LNCAP (cell line): Measurements from ENCODE around the gene KBTBD13.
A peak's percentile ranks its signal among the peaks of the same experiment; 100 is the strongest.

Source experiments
- CTCF ChIP-seq: fragments of 450-650 bp; IDR thresholded peaks from 2 replicates; pipeline ENCODE4 v1.5.1; 2017; ENCODE audit warnings: mild to moderate bottlenecking

Gene KBTBD13

GRCh38 chr15:65076486-65077290, at the start of gene KBTBD13:
Gene KBTBD13 (plus strand): TSS chr15:65076746. CDS start chr15:65076816, 70 bp downstream.
- TF ChIP-seq CTCF = no peak

DNA sequence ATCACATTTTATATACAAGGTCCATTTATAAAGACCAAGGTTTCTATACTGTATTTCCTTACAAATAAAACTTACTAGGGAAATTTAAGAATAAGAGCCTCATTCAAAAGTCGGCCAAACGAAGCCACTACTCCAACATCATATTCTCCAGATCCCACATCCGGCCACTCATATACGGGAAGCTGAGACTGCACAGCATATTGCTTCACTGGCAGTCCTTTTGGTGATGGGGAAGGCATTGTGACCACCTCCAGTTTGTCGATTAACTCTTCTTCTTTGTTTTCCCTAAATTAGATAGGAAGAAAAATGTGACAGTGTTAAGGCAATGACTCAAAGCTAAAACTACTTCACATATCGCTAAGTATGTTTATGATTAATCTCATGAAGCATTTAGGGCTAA, 49.8 kb upstream of the KBTBD13 start:
- TF ChIP-seq CTCF = no peak

GRCh38 chr15:65027593-65027992, 49.0 kb upstream of the KBTBD13 start:
- TF ChIP-seq CTCF = no peak

- TF ChIP-seq CTCF = no peak
Measured at GRCh38 chr15:65028338-65028737, 48.2 kb upstream of the KBTBD13 start.

- TF ChIP-seq CTCF = no peak
Measured at GRCh38 chr15:65028921-65029735, 47.4 kb upstream of the KBTBD13 start, which contains the start of gene MTFMT. Gene MTFMT (minus strand): TSS chr15:65029639. CDS start chr15:65029613, 26 bp downstream.

- no peak for TF ChIP-seq CTCF
Measured at GRCh38 chr15:65029736-65030208, 46.8 kb upstream of the KBTBD13 start.

- TF ChIP-seq CTCF = peak; percentile 60
Measured at GRCh38 chr15:65032801-65033537, 43.6 kb upstream of the KBTBD13 start.
